Neural cell (in vitro differentiated cells): ENCODE results near the gene AMBP. TPM values are rescaled to one million over a fixed set of nuclear protein-coding genes. Genes with fewer than 3 reads are reported as not detected.

Experiments used
- H2AFZ ChIP-seq: fragments of 200-600, 300-800 bp; sonication (generic), shearing (Covaris generic); 2 replicates; pipeline ENCODE4 v1.6.0; 2014; ENCODE audit warnings: low read depth, mild to moderate bottlenecking, antibody characterized with exemption, low read length, moderate library complexity
- H3F3A ChIP-seq: fragments of 200-600 bp; shearing (Covaris generic); 2 replicates; pipeline ENCODE4 v1.6.1; 2016; ENCODE audit warnings: mild to moderate bottlenecking, moderate library complexity, mixed read lengths, antibody characterized with exemption, low read length; ENCODE audit not compliant: insufficient read depth, poor library complexity, severe bottlenecking
- H3K27ac ChIP-seq: fragments of 200-600, 300-800 bp; sonication (generic), shearing (Covaris generic); 2 replicates; pipeline ENCODE4 v1.5.1; 2014; ENCODE audit warnings: mild to moderate bottlenecking, low read length, moderate library complexity
- H3K27me3 ChIP-seq: fragments of 300-800, 200-600 bp; sonication (generic), shearing (Covaris generic); 2 replicates; pipeline ENCODE4 v1.6.0; 2014; ENCODE audit warnings: mild to moderate bottlenecking, low read depth, low read length, moderate library complexity; ENCODE audit not compliant: insufficient read depth
- H3K36me3 ChIP-seq: fragments of 300-800, 200-600 bp; sonication (generic), shearing (Covaris generic); 2 replicates; pipeline ENCODE4 v1.5.1; 2014; ENCODE audit warnings: mild to moderate bottlenecking, antibody characterized with exemption, low read length, moderate library complexity; ENCODE audit not compliant: insufficient read depth
- H3K4me2 ChIP-seq: fragments of 300-800, 200-600 bp; sonication (generic), shearing (Covaris generic); 2 replicates; pipeline ENCODE4 v1.6.0; 2014; ENCODE audit warnings: mild to moderate bottlenecking, low read length
- H3K4me3 ChIP-seq: fragments of 300-800, 200-600 bp; sonication (generic), shearing (Covaris generic); 2 replicates; pipeline ENCODE4 v1.5.1; 2014; ENCODE audit warnings: mild to moderate bottlenecking, low read length, moderate library complexity
- H3K79me2 ChIP-seq: fragments of 200-600 bp; shearing (Covaris generic); replicated peaks from 2 replicates; pipeline ENCODE4 v1.6.0; 2014; ENCODE audit warnings: mild to moderate bottlenecking, low read length, moderate library complexity; ENCODE audit not compliant: insufficient read depth
- H3K9ac ChIP-seq: fragments of 300-800, 200-600 bp; sonication (generic), shearing (Covaris generic); 2 replicates; pipeline ENCODE4 v1.6.1; 2016; ENCODE audit warnings: mild to moderate bottlenecking, low read length, mixed read lengths
- H3K9me2 ChIP-seq: fragments of 200-600 bp; shearing (Covaris generic); 2 replicates; pipeline ENCODE4 v1.6.1; 2016; ENCODE audit warnings: mild to moderate bottlenecking, low read length, mixed read lengths; ENCODE audit not compliant: insufficient read depth
- H3K9me3 ChIP-seq: fragments of 200-600, 300-800 bp; sonication (generic), shearing (Covaris generic); 2 replicates; pipeline ENCODE4 v1.6.1; 2016; ENCODE audit warnings: mild to moderate bottlenecking, mixed run types, low read length, moderate library complexity, mixed read lengths
- H4K20me1 ChIP-seq: fragments of 200-600 bp; shearing (Covaris generic); 2 replicates; pipeline ENCODE4 v1.6.1; 2016; ENCODE audit warnings: mild to moderate bottlenecking, mixed run types; ENCODE audit not compliant: insufficient read depth
- EP300 ChIP-seq: fragments of 450-650 bp; conservative IDR thresholded peaks from 2 replicates; pipeline ENCODE4 v1.6.1; 2014; ENCODE audit warnings: antibody characterized with exemption, mild to moderate bottlenecking, moderate library complexity; ENCODE audit not compliant: poor library complexity, severe bottlenecking
- EZH2 ChIP-seq: fragments of 200-600, 300-800 bp; shearing (Covaris generic), sonication (generic); IDR thresholded peaks from 2 replicates; pipeline ENCODE4 v1.6.1; 2014; ENCODE audit warnings: antibody characterized with exemption, low read length, borderline replicate concordance, mild to moderate bottlenecking; ENCODE audit not compliant: insufficient read depth, poor library complexity, severe bottlenecking
- MXI1 ChIP-seq: fragments of 450-650 bp; conservative IDR thresholded peaks from 2 replicates; pipeline ENCODE4 v1.6.1; 2014; ENCODE audit warnings: antibody characterized with exemption, mild to moderate bottlenecking; ENCODE audit not compliant: poor library complexity, severe bottlenecking
- POLR2AphosphoS5 ChIP-seq: IDR thresholded peaks from 2 replicates; pipeline ENCODE4 v1.6.1; 2012
- RAD21 ChIP-seq: fragments of 450-650 bp; conservative IDR thresholded peaks from 2 replicates; pipeline ENCODE4 v1.6.1; 2014; ENCODE audit warnings: antibody characterized with exemption, mild to moderate bottlenecking, moderate library complexity
- REST ChIP-seq: IDR thresholded peaks from 2 replicates; pipeline ENCODE4 v1.6.1; 2012; ENCODE audit warnings: borderline replicate concordance
- SMC3 ChIP-seq: fragments of 450-650 bp; conservative IDR thresholded peaks from 2 replicates; pipeline ENCODE4 v1.6.1; 2014; ENCODE audit warnings: antibody characterized with exemption, mild to moderate bottlenecking, moderate library complexity; ENCODE audit not compliant: poor library complexity
- TAF1 ChIP-seq: IDR thresholded peaks from 2 replicates; pipeline ENCODE4 v1.6.1; 2012; ENCODE audit warnings: low read depth
- polyA plus RNA-seq: library from polyadenylated mRNA; depleted of rRNA; stranded (reverse); fragments of >200 nt; gene quantifications from 2 replicates; pipeline ENCODE4 v1.2.3, GENCODE V29; 2014
- TF ChIP-seq, protein P1 (sequence below): fragments of 450-650 bp; IDR thresholded peaks from 2 replicates; pipeline ENCODE4 v1.5.1; 2014; ENCODE audit warnings: antibody characterized with exemption, mild to moderate bottlenecking, moderate library complexity; ENCODE audit not compliant: poor library complexity, severe bottlenecking

Gene AMBP
- polyA plus RNA-seq, 1 donor from 2014 or later: not detected

GRCh38 chr9:114099669-114100270 is 21.7 kb upstream of the AMBP start:
- H3K9me2 ChIP-seq: no peaks in the 10 kb centered on the region
- peaks cover 5% of the 10 kb centered on the region for H3K9me3 ChIP-seq
- H3K4me2 ChIP-seq: no peak overlapping the region
- H3K4me3 ChIP-seq: no peak overlapping the region
- H4K20me1 ChIP-seq: no peaks in the 10 kb centered on the region
- H2AFZ ChIP-seq: no peak overlapping the region
- peaks cover 27% of the 10 kb centered on the region for H3K27me3 ChIP-seq
- H3K27ac ChIP-seq: no peak overlapping the region
- no peak overlapping the region for H3K9ac ChIP-seq
- no peaks in the 10 kb centered on the region for H3F3A ChIP-seq
- TF ChIP-seq EP300 (no peak), SMC3 (no peak), REST (no peak), RAD21 (no peak), POLR2AphosphoS5 (no peak), MXI1 (no peak), TAF1 (no peak)
- TF ChIP-seq, protein P1, sequence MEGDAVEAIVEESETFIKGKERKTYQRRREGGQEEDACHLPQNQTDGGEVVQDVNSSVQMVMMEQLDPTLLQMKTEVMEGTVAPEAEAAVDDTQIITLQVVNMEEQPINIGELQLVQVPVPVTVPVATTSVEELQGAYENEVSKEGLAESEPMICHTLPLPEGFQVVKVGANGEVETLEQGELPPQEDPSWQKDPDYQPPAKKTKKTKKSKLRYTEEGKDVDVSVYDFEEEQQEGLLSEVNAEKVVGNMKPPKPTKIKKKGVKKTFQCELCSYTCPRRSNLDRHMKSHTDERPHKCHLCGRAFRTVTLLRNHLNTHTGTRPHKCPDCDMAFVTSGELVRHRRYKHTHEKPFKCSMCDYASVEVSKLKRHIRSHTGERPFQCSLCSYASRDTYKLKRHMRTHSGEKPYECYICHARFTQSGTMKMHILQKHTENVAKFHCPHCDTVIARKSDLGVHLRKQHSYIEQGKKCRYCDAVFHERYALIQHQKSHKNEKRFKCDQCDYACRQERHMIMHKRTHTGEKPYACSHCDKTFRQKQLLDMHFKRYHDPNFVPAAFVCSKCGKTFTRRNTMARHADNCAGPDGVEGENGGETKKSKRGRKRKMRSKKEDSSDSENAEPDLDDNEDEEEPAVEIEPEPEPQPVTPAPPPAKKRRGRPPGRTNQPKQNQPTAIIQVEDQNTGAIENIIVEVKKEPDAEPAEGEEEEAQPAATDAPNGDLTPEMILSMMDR: no peak
- no peaks in the 10 kb centered on the region for H3K36me3 ChIP-seq
- no peaks in the 10 kb centered on the region for H3K79me2 ChIP-seq

- Histone ChIP-seq H3F3A (no peaks in the 10 kb centered on the region), H3K9me2 (no peaks in the 10 kb centered on the region), H3K9me3 (peaks cover 5% of the 10 kb centered on the region), H3K4me3 (peak within 1 kb of the TSS; percentile 70), H3K4me2 (no peak within 1 kb of the TSS), H3K9ac (peak within 1 kb of the TSS; percentile 39), H3K79me2 (no peaks in the 10 kb centered on the region), H3K36me3 (no peaks in the 10 kb centered on the region), H4K20me1 (no peaks in the 10 kb centered on the region), H3K27ac (no peak within 1 kb of the TSS), H3K27me3 (peaks cover 27% of the 10 kb centered on the region), H2AFZ (no peak within 1 kb of the TSS)
- TF ChIP-seq SMC3: no peak
- TF ChIP-seq, protein P1: no peak
- no peak for TF ChIP-seq EP300
- TF ChIP-seq POLR2AphosphoS5: no peak
- no peak for TF ChIP-seq REST
- no peak for TF ChIP-seq RAD21
- no peak for TF ChIP-seq EZH2
- no peak for TF ChIP-seq TAF1
- no peak for TF ChIP-seq MXI1
Observed at GRCh38 chr9:114098936-114099668, 21.0 kb upstream of the AMBP start, which contains the start of gene KIF12. KIF12 (minus strand) TSS chr9:114099292; CDS start chr9:114099276, 16 bp downstream.
